GM12892 (cell line): ENCODE results near the gene PYDC1.
"Not testable (repeated sequence)": the region's sequence is repeated elsewhere in the genome, so short reads cannot be mapped to it uniquely, and the experiment has no call there.

ENCODE experiments used
- DNase-seq: peaks from one replicate; pipeline ENCODE4 v3.0.0; 2011; ENCODE audit not compliant: insufficient read length
- FAIRE-seq: peaks from 2 replicates; lab custom pipeline; 2011; peaks lifted over from hg19 to GRCh38; lab: Jason Lieb, UNC
- POLR2A ChIP-seq: IDR thresholded peaks from 2 replicates; pipeline ENCODE4 v1.6.1; 2011; ENCODE audit warnings: low read depth, low read length, control low read depth
- POLR2AphosphoS5 ChIP-seq: IDR thresholded peaks from 2 replicates; pipeline ENCODE4 v1.6.1; 2011; ENCODE audit warnings: low read depth, low read length, control low read depth
- TAF1 ChIP-seq: IDR thresholded peaks from 2 replicates; pipeline ENCODE4 v1.6.1; 2011; ENCODE audit warnings: low read depth, mild to moderate bottlenecking, control low read depth, low read length, borderline replicate concordance

Gene PYDC1

DNA sequence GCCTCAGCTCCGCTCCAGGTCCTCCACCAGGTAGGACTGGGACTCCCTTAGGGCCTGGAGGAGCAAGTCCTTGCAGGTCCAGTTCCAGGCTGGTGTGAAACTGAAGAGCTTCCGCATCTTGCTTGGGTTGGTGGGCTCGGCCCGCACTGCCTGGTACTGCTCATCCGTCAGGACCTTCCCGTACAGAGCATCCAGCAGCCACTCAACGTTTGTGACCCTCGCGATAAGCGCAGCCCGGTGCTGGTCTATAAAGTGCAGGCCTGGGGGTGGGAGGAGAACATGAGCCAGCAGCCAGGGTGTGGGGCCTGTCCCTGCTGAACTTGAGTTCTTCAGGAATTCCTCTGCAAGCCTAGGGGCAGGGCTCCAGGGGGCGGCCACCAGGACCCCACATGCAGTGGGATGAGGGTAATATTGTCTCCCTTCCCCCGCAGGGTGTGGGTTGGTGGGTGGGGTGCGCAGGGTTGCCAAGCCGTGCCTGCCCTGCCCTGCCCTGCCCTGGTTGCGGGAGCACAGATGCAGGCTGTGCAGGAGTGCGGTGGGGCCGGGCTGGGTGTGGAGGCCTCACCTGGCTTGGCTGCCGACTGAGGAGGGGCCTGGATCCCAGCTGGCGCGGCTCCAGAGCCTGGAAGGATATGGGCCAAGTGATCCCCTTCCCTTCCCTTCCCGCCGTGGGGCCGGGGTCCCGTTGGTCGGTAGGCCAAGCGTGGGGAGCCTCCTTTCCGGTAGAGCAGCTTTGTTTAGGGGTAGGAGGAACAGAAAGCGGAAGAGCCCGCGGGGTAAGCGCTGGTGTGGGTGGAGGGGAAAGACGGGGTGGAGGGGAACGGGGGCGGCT, 15.1 kb downstream of the PYDC1 start:
- peak; percentile 72 for DNase-seq
- peak; percentile 78 for FAIRE-seq
- TF ChIP-seq TAF1: no peak
- peak; percentile 40 for TF ChIP-seq POLR2A

- TF ChIP-seq POLR2A (no peak), POLR2AphosphoS5 (no peak), TAF1 (no peak)
- DNase-seq: no peak
- no peak for FAIRE-seq
These were observed 15.9 kb downstream of the PYDC1 start for GRCh38 chr16:31200821-31201568.

DNA sequence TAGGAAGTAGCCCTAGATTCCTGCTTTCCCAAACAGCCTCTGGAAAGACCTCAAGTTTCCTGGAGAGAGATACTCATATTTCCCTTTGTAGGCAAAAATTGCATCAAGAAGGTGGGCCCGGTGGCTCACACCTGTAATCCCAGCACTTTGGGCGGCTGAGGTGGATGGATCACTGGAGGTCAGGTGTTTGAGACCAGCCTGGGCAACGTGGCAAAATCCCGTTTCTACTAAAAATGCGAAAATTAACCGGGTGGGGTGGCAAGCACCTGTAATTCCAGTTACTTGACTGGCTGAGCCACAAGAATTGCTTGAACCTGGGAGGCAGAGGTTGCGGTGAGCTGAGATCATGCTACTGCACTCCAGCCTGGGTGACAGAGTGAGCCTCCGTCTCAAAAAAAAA, 16.8 kb downstream of the PYDC1 start:
- DNase-seq, FAIRE-seq: not testable (repeated sequence)

- FAIRE-seq: no peak
- peak; percentile 72 for TF ChIP-seq POLR2A
- no peak for TF ChIP-seq TAF1
- peak; percentile 80 for TF ChIP-seq POLR2AphosphoS5
- no peak for DNase-seq
These were observed 17.4 kb downstream of the PYDC1 start for GRCh38 chr16:31199430-31200041.

- DNase-seq: no peak
- FAIRE-seq: no peak
- TF ChIP-seq POLR2A (peak; percentile 44; the same call in 1 of the 2 replicates), POLR2AphosphoS5 (peak; percentile 79), TAF1 (no peak)
These were observed 18.6 kb downstream of the PYDC1 start for GRCh38 chr16:31198207-31198882.

DNA sequence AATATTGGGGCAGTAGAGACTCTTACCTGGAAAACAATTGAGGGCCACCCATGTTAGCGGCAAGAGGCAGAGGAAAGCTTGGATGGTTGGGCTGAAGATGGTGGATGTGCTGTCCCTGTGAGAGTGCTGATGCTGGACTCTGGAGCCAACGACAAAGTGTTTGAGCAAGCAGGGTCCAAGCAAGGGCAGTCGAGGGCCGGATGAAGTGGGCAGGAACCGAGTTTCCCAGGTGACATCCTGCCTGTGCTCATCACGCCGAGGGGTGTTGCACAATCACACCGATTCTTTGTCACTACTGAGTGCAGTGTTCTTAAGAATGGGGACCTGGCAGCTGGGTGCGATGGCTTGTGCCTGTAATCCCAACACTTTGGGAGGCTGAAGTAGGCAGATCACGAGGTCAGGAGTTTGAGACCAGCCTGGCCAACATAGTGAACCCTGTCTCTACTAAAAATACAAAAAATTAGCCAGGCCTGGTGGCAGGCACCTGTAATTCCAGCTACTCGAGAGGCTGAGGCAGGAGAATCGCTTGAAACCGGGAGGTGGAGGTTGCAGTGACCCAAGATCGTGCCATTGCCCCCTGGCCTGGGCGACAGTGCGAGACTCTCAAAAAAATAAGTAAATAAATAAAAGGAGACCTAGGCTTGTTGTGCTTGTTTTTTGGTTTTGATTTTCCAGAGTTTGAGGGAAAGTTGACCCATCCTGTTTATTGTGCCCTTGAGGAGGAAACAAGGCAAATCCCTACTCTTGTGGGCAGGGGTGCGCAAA, 20.4 kb downstream of the PYDC1 start:
- TF ChIP-seq POLR2AphosphoS5 (peak; percentile 96; the same call in 1 of the 2 replicates), TAF1 (no peak), POLR2A (peak; percentile 56; the same call in 1 of the 2 replicates)
- no peak for FAIRE-seq
- no peak for DNase-seq

DNA sequence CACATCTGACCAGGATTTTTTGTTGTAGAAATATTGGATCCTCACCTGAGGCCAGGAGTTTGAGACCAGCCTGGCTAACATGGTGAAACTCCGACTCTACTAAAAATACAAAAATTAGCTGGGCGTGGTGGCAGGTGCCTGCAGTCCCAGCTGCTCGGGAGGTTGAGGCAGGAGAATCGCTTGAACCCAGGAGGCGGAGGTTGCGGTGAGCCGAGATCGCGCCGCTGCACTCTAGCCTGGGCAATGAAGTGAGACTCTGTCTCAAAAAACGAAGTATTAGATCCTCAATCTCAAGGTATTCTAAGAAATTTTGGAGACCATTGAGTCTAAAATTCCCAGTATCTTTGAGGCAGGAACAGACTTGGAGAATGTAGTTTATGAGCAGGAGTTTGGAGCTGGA, 21.1 kb downstream of the PYDC1 start:
- DNase-seq, FAIRE-seq: not testable (repeated sequence)

DNA sequence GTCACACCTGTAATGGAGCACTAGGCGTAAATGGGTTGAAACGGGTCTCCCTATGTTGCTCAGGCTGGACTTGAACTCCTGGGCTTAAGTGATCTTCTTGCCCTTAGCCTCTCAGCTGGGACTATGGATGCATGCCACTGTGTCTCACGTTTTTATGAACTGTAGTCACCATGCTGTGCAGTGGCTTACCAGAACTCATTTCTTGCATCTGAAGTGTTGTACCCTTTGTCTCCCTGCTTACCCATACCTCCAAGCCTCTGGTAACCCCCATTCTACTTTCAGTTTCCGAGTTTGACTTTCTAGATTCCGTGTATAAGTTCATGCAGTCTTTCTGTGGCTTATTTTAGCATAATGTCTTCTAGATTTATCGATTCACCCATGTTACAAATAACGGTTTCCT, 22.0 kb downstream of the PYDC1 start:
- FAIRE-seq (no peak), DNase-seq (no peak)
- TF ChIP-seq TAF1 (no peak), POLR2A (peak; percentile 71), POLR2AphosphoS5 (peak; percentile 95)

GRCh38 chr16:31193874-31194273, 23.1 kb downstream of the PYDC1 start:
- TF ChIP-seq TAF1 (no peak), POLR2A (no peak), POLR2AphosphoS5 (no peak; the same call in 1 of the 2 replicates)
- FAIRE-seq (no peak), DNase-seq (no peak)

- FAIRE-seq (no peak), DNase-seq (no peak)
- peak; percentile 57; the same call in 1 of the 2 replicates for TF ChIP-seq POLR2AphosphoS5
- peak; percentile 65; the same call in 1 of the 2 replicates for TF ChIP-seq POLR2A
- TF ChIP-seq TAF1: no peak
These were observed 23.9 kb downstream of the PYDC1 start for GRCh38 chr16:31192856-31193642.
